Neural progenitor cell (in vitro differentiated cells): Measurements from ENCODE around the gene GBX2.

ENCODE experiments used
- EZH2 ChIP-seq: fragments of 200-600 bp; sonication (generic); IDR thresholded peaks from 2 replicates; pipeline ENCODE4 v1.6.1; 2017; ENCODE audit warnings: antibody characterized with exemption, mild to moderate bottlenecking, moderate library complexity
- EZH2phosphoT487 ChIP-seq: fragments of 200-600 bp; sonication (generic); IDR thresholded peaks from 2 replicates; pipeline ENCODE4 v1.6.1; 2017; ENCODE audit warnings: antibody characterized with exemption
- TF ChIP-seq, protein P1 (sequence below): fragments of 200-600 bp; sonication (generic); IDR thresholded peaks from 2 replicates; pipeline ENCODE4 v1.5.1; 2017; ENCODE audit warnings: antibody characterized with exemption, mild to moderate bottlenecking

DNA sequence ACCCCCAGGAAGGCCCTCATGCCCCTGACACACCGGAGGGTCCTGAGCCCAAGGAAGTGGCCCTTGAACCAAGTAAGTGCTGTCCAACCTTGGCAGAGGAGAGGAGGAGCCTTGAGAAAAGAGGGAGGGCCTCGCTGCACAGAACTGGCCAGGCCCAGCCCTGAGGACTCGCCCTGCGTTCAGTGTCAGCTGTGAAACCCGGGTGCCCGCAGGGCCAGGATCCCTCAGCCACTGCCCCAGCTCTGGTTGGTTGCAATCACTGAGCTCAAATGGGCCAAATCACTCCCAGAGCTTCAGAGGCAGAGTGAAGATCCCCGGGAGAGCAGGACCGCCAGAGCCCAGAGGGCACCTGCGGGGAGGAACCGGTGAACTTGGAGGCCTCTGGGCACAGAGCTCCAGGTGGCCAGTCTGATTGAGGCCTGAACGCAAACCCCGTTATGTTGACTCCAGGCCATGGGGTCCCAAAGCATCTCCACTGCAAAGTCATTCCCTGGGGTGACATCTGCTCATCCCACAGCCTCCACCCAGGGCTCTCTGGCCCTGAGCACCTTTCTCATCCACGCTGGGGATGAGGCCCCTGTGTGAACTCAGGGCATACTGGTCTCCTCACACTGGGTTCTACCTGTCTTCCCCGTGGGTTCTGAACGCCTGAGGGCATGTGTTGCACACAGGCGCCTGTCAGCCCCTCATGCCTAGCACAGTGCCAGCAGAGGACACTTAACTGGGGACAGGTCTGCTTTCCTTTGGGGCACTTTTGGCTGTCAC is 11.9 kb downstream of the GBX2 start:
- TF ChIP-seq, protein P1, sequence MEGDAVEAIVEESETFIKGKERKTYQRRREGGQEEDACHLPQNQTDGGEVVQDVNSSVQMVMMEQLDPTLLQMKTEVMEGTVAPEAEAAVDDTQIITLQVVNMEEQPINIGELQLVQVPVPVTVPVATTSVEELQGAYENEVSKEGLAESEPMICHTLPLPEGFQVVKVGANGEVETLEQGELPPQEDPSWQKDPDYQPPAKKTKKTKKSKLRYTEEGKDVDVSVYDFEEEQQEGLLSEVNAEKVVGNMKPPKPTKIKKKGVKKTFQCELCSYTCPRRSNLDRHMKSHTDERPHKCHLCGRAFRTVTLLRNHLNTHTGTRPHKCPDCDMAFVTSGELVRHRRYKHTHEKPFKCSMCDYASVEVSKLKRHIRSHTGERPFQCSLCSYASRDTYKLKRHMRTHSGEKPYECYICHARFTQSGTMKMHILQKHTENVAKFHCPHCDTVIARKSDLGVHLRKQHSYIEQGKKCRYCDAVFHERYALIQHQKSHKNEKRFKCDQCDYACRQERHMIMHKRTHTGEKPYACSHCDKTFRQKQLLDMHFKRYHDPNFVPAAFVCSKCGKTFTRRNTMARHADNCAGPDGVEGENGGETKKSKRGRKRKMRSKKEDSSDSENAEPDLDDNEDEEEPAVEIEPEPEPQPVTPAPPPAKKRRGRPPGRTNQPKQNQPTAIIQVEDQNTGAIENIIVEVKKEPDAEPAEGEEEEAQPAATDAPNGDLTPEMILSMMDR = no peak
- TF ChIP-seq EZH2 (no peak), EZH2phosphoT487 (no peak)
